ENCODE data around the gene NR6A1.
"Not testable (repeated sequence)": the region's sequence is repeated elsewhere in the genome, so short reads cannot be mapped to it uniquely, and the experiment has no call there.

Gene NR6A1

GRCh38 chr9:124743686-124744348 is 27.3 kb downstream of the NR6A1 start:
- no peaks in the 10 kb centered on the region for H3K27me3 ChIP-seq (ENCODE audit: control insufficient read depth, insufficient read depth, low read length)
- no CpG with 5 or more reads among the region's 5 CpGs for WGBS (ENCODE audit: insufficient coverage, insufficient read length)
- DNase-seq (ENCODE audit: low read depth, low spot score), result no peak
- H3K4me1 ChIP-seq (ENCODE audit: control insufficient read depth, insufficient read depth, low read length), result 0 out of 2 replicates have a peak, but pooled peaks cover 3% of the 10 kb centered on the region
- no peaks in the 10 kb centered on the region for H3K9me3 ChIP-seq (ENCODE audit: control insufficient read depth, insufficient read depth, low read length)
- H3K36me3 ChIP-seq (ENCODE audit: control insufficient read depth, insufficient read depth, low read length), result no peaks in the 10 kb centered on the region
- H3K27ac ChIP-seq (ENCODE audit: low read length), result no peak overlapping the region
- no peak overlapping the region for H3K4me3 ChIP-seq (ENCODE audit: low read length)

GRCh38 chr9:124742940-124743339 is 28.2 kb downstream of the NR6A1 start:
- H3K27ac ChIP-seq (ENCODE audit: low read length), result no peak overlapping the region
- H3K4me1 ChIP-seq (ENCODE audit: control insufficient read depth, insufficient read depth, low read length), result 0 out of 2 replicates have a peak, but pooled peaks cover 3% of the 10 kb centered on the region

GRCh38 chr9:124741662-124742061 is 29.4 kb downstream of the NR6A1 start:
- 0 out of 2 replicates have a peak, but pooled peaks cover 2% of the 10 kb centered on the region for H3K4me1 ChIP-seq (ENCODE audit: control insufficient read depth, insufficient read depth, low read length)
- WGBS (ENCODE audit: insufficient coverage, insufficient read length), result no CpG with 5 or more reads among the region's 4 CpGs
- no peaks in the 10 kb centered on the region for H3K9me3 ChIP-seq (ENCODE audit: control insufficient read depth, insufficient read depth, low read length)
- no peaks in the 10 kb centered on the region for H3K27me3 ChIP-seq (ENCODE audit: control insufficient read depth, insufficient read depth, low read length)
- H3K36me3 ChIP-seq (ENCODE audit: control insufficient read depth, insufficient read depth, low read length), result no peaks in the 10 kb centered on the region
- H3K27ac ChIP-seq (ENCODE audit: low read length), result no peak overlapping the region
- DNase-seq (ENCODE audit: low read depth, low spot score), result no peak
- H3K4me3 ChIP-seq (ENCODE audit: low read length), result no peak overlapping the region

More at GRCh38 chr9:124742940-124743339, 28.2 kb downstream of the NR6A1 start:
- Histone ChIP-seq H3K4me3 (ENCODE audit: low read length) (no peak overlapping the region), H3K36me3 (ENCODE audit: control insufficient read depth, insufficient read depth, low read length) (no peaks in the 10 kb centered on the region), H3K9me3 (ENCODE audit: control insufficient read depth, insufficient read depth, low read length) (no peaks in the 10 kb centered on the region), H3K27me3 (ENCODE audit: control insufficient read depth, insufficient read depth, low read length) (no peaks in the 10 kb centered on the region)
- no peak for DNase-seq (ENCODE audit: low read depth, low spot score)

- no peak overlapping the region for H3K27ac ChIP-seq (ENCODE audit: low read length)
These were observed 30.0 kb downstream of the NR6A1 start for GRCh38 chr9:124741149-124741548.

GRCh38 chr9:124739360-124739759 is 31.8 kb downstream of the NR6A1 start:
- no peak overlapping the region for H3K4me3 ChIP-seq (ENCODE audit: low read length)
- no peak for DNase-seq (ENCODE audit: low read depth, low spot score)
- H3K4me1 ChIP-seq (ENCODE audit: control insufficient read depth, insufficient read depth, low read length), result peaks cover 3% of the 10 kb centered on the region; the same call in 1 of the 2 replicates
- no peaks in the 10 kb centered on the region for H3K36me3 ChIP-seq (ENCODE audit: control insufficient read depth, insufficient read depth, low read length)
- no peak overlapping the region for H3K27ac ChIP-seq (ENCODE audit: low read length)
- no CpG with 5 or more reads among the region's 2 CpGs for WGBS (ENCODE audit: insufficient coverage, insufficient read length)
- no peaks in the 10 kb centered on the region for H3K9me3 ChIP-seq (ENCODE audit: control insufficient read depth, insufficient read depth, low read length)
- H3K27me3 ChIP-seq (ENCODE audit: control insufficient read depth, insufficient read depth, low read length), result no peaks in the 10 kb centered on the region

More at GRCh38 chr9:124741149-124741548, 30.0 kb downstream of the NR6A1 start:
- H3K4me1 ChIP-seq (ENCODE audit: control insufficient read depth, insufficient read depth, low read length), result 0 out of 2 replicates have a peak, but pooled peaks cover 2% of the 10 kb centered on the region
- WGBS (ENCODE audit: insufficient coverage, insufficient read length), result no CpG with 5 or more reads among the region's 4 CpGs
- no peak overlapping the region for H3K4me3 ChIP-seq (ENCODE audit: low read length)
- no peaks in the 10 kb centered on the region for H3K36me3 ChIP-seq (ENCODE audit: control insufficient read depth, insufficient read depth, low read length)
- no peaks in the 10 kb centered on the region for H3K27me3 ChIP-seq (ENCODE audit: control insufficient read depth, insufficient read depth, low read length)
- no peaks in the 10 kb centered on the region for H3K9me3 ChIP-seq (ENCODE audit: control insufficient read depth, insufficient read depth, low read length)
- DNase-seq (ENCODE audit: low read depth, low spot score), result no peak

GRCh38 chr9:124738075-124738474 is 33.0 kb downstream of the NR6A1 start:
- H3K27me3 ChIP-seq (ENCODE audit: control insufficient read depth, insufficient read depth, low read length), result not testable (repeated sequence)

GRCh38 chr9:124735121-124735520 is 36.0 kb downstream of the NR6A1 start:
- Histone ChIP-seq H3K9me3 (ENCODE audit: control insufficient read depth, insufficient read depth, low read length) (no peaks in the 10 kb centered on the region), H3K36me3 (ENCODE audit: control insufficient read depth, insufficient read depth, low read length) (no peaks in the 10 kb centered on the region; the same call in 1 of the 2 replicates), H3K4me3 (ENCODE audit: low read length) (no peak overlapping the region), H3K27ac (ENCODE audit: low read length) (no peak overlapping the region), H3K27me3 (ENCODE audit: control insufficient read depth, insufficient read depth, low read length) (no peaks in the 10 kb centered on the region), H3K4me1 (ENCODE audit: control insufficient read depth, insufficient read depth, low read length) (peaks cover 2% of the 10 kb centered on the region; the same call in 1 of the 2 replicates)
- DNase-seq (ENCODE audit: low read depth, low spot score), result no peak

More at GRCh38 chr9:124738075-124738474, 33.0 kb downstream of the NR6A1 start:
- H3K4me1 ChIP-seq (ENCODE audit: control insufficient read depth, insufficient read depth, low read length); H3K27ac ChIP-seq (ENCODE audit: low read length); H3K4me3 ChIP-seq (ENCODE audit: low read length); H3K36me3 ChIP-seq (ENCODE audit: control insufficient read depth, insufficient read depth, low read length); H3K9me3 ChIP-seq (ENCODE audit: control insufficient read depth, insufficient read depth, low read length); DNase-seq (ENCODE audit: low read depth, low spot score): not testable (repeated sequence)
- no CpG with 5 or more reads among the region's 7 CpGs for WGBS (ENCODE audit: insufficient coverage, insufficient read length)

GRCh38 chr9:124734741-124735083 is 36.4 kb downstream of the NR6A1 start:
- not testable (repeated sequence) for H3K4me1 ChIP-seq (ENCODE audit: control insufficient read depth, insufficient read depth, low read length); H3K27me3 ChIP-seq (ENCODE audit: control insufficient read depth, insufficient read depth, low read length); H3K36me3 ChIP-seq (ENCODE audit: control insufficient read depth, insufficient read depth, low read length); H3K27ac ChIP-seq (ENCODE audit: low read length); H3K9me3 ChIP-seq (ENCODE audit: control insufficient read depth, insufficient read depth, low read length); H3K4me3 ChIP-seq (ENCODE audit: low read length); DNase-seq (ENCODE audit: low read depth, low spot score)
- WGBS (ENCODE audit: insufficient coverage, insufficient read length), result no CpG with 5 or more reads among the region's 7 CpGs

- no peaks in the 10 kb centered on the region for H3K9me3 ChIP-seq (ENCODE audit: control insufficient read depth, insufficient read depth, low read length)
- no CpG with 5 or more reads among the region's 14 CpGs for WGBS (ENCODE audit: insufficient coverage, insufficient read length)
- no peaks in the 10 kb centered on the region; the same call in 1 of the 2 replicates for H3K36me3 ChIP-seq (ENCODE audit: control insufficient read depth, insufficient read depth, low read length)
- H3K27me3 ChIP-seq (ENCODE audit: control insufficient read depth, insufficient read depth, low read length), result no peaks in the 10 kb centered on the region
- H3K27ac ChIP-seq (ENCODE audit: low read length), result no peak overlapping the region
- no peak overlapping the region for H3K4me3 ChIP-seq (ENCODE audit: low read length)
- H3K4me1 ChIP-seq (ENCODE audit: control insufficient read depth, insufficient read depth, low read length), result peaks cover 2% of the 10 kb centered on the region; the same call in 1 of the 2 replicates
- no peak for DNase-seq (ENCODE audit: low read depth, low spot score)
These were observed 37.0 kb downstream of the NR6A1 start for GRCh38 chr9:124733964-124734740.

GRCh38 chr9:124730772-124731171 is 40.3 kb downstream of the NR6A1 start:
- WGBS (ENCODE audit: insufficient coverage, insufficient read length), result no CpG with 5 or more reads among the region's 2 CpGs
- no peaks in the 10 kb centered on the region for H3K27me3 ChIP-seq (ENCODE audit: control insufficient read depth, insufficient read depth, low read length)
- no peaks in the 10 kb centered on the region for H3K9me3 ChIP-seq (ENCODE audit: control insufficient read depth, insufficient read depth, low read length)
- H3K4me1 ChIP-seq (ENCODE audit: control insufficient read depth, insufficient read depth, low read length), result peaks cover 2% of the 10 kb centered on the region; the same call in 1 of the 2 replicates
- no peaks in the 10 kb centered on the region; the same call in 1 of the 2 replicates for H3K36me3 ChIP-seq (ENCODE audit: control insufficient read depth, insufficient read depth, low read length)
- no peak for DNase-seq (ENCODE audit: low read depth, low spot score)
- H3K4me3 ChIP-seq (ENCODE audit: low read length), result no peak overlapping the region
- H3K27ac ChIP-seq (ENCODE audit: low read length), result no peak overlapping the region

Data from iPS DF 6.9 (cell line).